ENCODE data around the gene ADD1.
"Not testable (repeated sequence)": the region's sequence is repeated elsewhere in the genome, so short reads cannot be mapped to it uniquely, and the experiment has no call there.

The ADD1 gene

GRCh38 chr4:2936773-2937145 is 93.1 kb downstream of the ADD1 start:
- H3K4me1 ChIP-seq = peaks cover 0 to 46% (median 28%) of the 10 kb centered on the region in 4 donors
- H3K27ac ChIP-seq = no peak overlapping the region
- intact Hi-C loops (cut with DNase I; ENCODE audit: low total_unique reads) = loop anchor here (5.0 to 10.0 kb wide), 3 partner anchors 94 to 1962 kb away; partner anchors contain the start of genes ADD1 and DGKQ
- peak; percentile 14 to 65 for DNase-seq
- H3K27me3 ChIP-seq = no peaks in the 10 kb centered on the region
- no peaks in the 10 kb centered on the region for H3K9me3 ChIP-seq
- H3K36me3 ChIP-seq = peaks cover 39 to 59% (median 49%) of the 10 kb centered on the region in 3 donors
- no peak for TF ChIP-seq CTCF (IDR thresholded peaks at IDR 0.05)
- no peak overlapping the region for H3K4me3 ChIP-seq

- intact Hi-C loops (cut with DNase I; ENCODE audit: low total_unique reads) = loop anchor here (5.0 to 10.0 kb wide), 3 partner anchors 95 to 1963 kb away; partner anchors contain the start of genes ADD1 and DGKQ
- H3K4me1 ChIP-seq = peaks cover 0 to 42% (median 28%) of the 10 kb centered on the region in 4 donors
Measured at GRCh38 chr4:2937146-2937857, 93.7 kb downstream of the ADD1 start.

GRCh38 chr4:2937986-2938385 is 94.3 kb downstream of the ADD1 start:
- H3K9me3 ChIP-seq = no peaks in the 10 kb centered on the region
- intact Hi-C loops (cut with DNase I; ENCODE audit: low total_unique reads) = loop anchor here (5.0 to 10.0 kb wide), 3 partner anchors 96 to 1963 kb away; partner anchors contain the start of genes ADD1 and DGKQ
- no peak overlapping the region for H3K4me3 ChIP-seq
- H3K27me3 ChIP-seq = no peaks in the 10 kb centered on the region
- TF ChIP-seq CTCF (IDR thresholded peaks at IDR 0.05) = no peak
- H3K36me3 ChIP-seq = peaks cover 46 to 62% (median 60%) of the 10 kb centered on the region in 3 donors
- peak; percentile 9 to 40 for DNase-seq
- H3K4me1 ChIP-seq = peaks cover 0 to 36% (median 27%) of the 10 kb centered on the region in 4 donors
- no peak overlapping the region for H3K27ac ChIP-seq

More at GRCh38 chr4:2937146-2937857, 93.7 kb downstream of the ADD1 start:
- DNase-seq = peak; percentile 18 to 56
- peaks cover 44 to 60% (median 55%) of the 10 kb centered on the region in 3 donors for H3K36me3 ChIP-seq
- H3K27ac ChIP-seq = no peak overlapping the region
- no peaks in the 10 kb centered on the region for H3K9me3 ChIP-seq
- H3K4me3 ChIP-seq = no peak overlapping the region
- TF ChIP-seq CTCF (IDR thresholded peaks at IDR 0.05) = no peak
- H3K27me3 ChIP-seq = no peaks in the 10 kb centered on the region

GRCh38 chr4:2938411-2938810 is 94.8 kb downstream of the ADD1 start:
- peak; percentile 16 to 27 for DNase-seq
- Histone ChIP-seq H3K36me3 (peaks cover 50 to 66% (median 64%) of the 10 kb centered on the region in 3 donors), H3K4me1 (peaks cover 0 to 32% (median 24%) of the 10 kb centered on the region in 4 donors)
- not testable (repeated sequence) for H3K9me3 ChIP-seq, H3K4me3 ChIP-seq, H3K27ac ChIP-seq, H3K27me3 ChIP-seq
- intact Hi-C loops (cut with DNase I; ENCODE audit: low total_unique reads) = loop anchor here (5.0 to 10.0 kb wide), 3 partner anchors 96 to 1964 kb away; partner anchors contain the start of genes ADD1 and DGKQ

GRCh38 chr4:2938906-2939305 is 95.3 kb downstream of the ADD1 start:
- no peak overlapping the region for H3K4me3 ChIP-seq
- H3K9me3 ChIP-seq = no peaks in the 10 kb centered on the region
- intact Hi-C loops (cut with DNase I; ENCODE audit: low total_unique reads) = loop anchor here (5.0 to 10.0 kb wide), 3 partner anchors 97 to 1964 kb away; partner anchors contain the start of genes ADD1 and DGKQ
- no peak overlapping the region for H3K27ac ChIP-seq
- peaks cover 55 to 71% (median 69%) of the 10 kb centered on the region in 3 donors for H3K36me3 ChIP-seq
- TF ChIP-seq CTCF (IDR thresholded peaks at IDR 0.05) = no peak
- peaks cover 0 to 27% (median 19%) of the 10 kb centered on the region in 4 donors for H3K4me1 ChIP-seq
- DNase-seq = peak; percentile 16 to 52
- H3K27me3 ChIP-seq = no peaks in the 10 kb centered on the region
